HG03565 (cell line): ENCODE measurements around the gene ACSF3.

Experiments
- ATAC-seq: cut with Tn5 transposase; IDR thresholded peaks from one replicate; pipeline ENCODE4 v1.9.1; 2021; ENCODE audit warnings: mild to moderate bottlenecking, moderate library complexity; ENCODE audit not compliant: unreplicated experiment

The ACSF3 gene

GRCh38 chr16:89121691-89122321 is 28.2 kb downstream of the ACSF3 start:
- ATAC-seq: no peak

- ATAC-seq: no peak
Observed at GRCh38 chr16:89122322-89122851, 28.7 kb downstream of the ACSF3 start.

- no peak for ATAC-seq
Observed at GRCh38 chr16:89123001-89123830, 29.6 kb downstream of the ACSF3 start.

- no peak for ATAC-seq
Observed at GRCh38 chr16:89123831-89124100, 30.1 kb downstream of the ACSF3 start.

- no peak for ATAC-seq
Observed at GRCh38 chr16:89129378-89129777, 35.7 kb downstream of the ACSF3 start.

GRCh38 chr16:89130448-89130847 is 36.8 kb downstream of the ACSF3 start:
- ATAC-seq: no peak

- no peak for ATAC-seq
Observed at GRCh38 chr16:89131783-89132182, 38.1 kb downstream of the ACSF3 start.

- ATAC-seq: no peak
Observed at GRCh38 chr16:89132194-89133005, 38.7 kb downstream of the ACSF3 start.

- no peak for ATAC-seq
Observed at GRCh38 chr16:89133457-89134127, 39.9 kb downstream of the ACSF3 start.

GRCh38 chr16:89134269-89134668 is 40.6 kb downstream of the ACSF3 start:
- no peak for ATAC-seq

- ATAC-seq: no peak
Observed at GRCh38 chr16:89135166-89135565, 41.5 kb downstream of the ACSF3 start.

GRCh38 chr16:89135971-89136765 is 42.5 kb downstream of the ACSF3 start:
- ATAC-seq: no peak

- no peak for ATAC-seq
Observed at GRCh38 chr16:89136931-89137330, 43.3 kb downstream of the ACSF3 start.

- no peak for ATAC-seq
Observed at GRCh38 chr16:89137666-89138512, 44.2 kb downstream of the ACSF3 start.

- ATAC-seq: no peak
Observed at GRCh38 chr16:89138513-89138795, 44.8 kb downstream of the ACSF3 start.

- no peak for ATAC-seq
Observed at GRCh38 chr16:89138843-89139520, 45.3 kb downstream of the ACSF3 start.

GRCh38 chr16:89139907-89140361 is 46.3 kb downstream of the ACSF3 start:
- ATAC-seq: no peak

GRCh38 chr16:89140401-89140800 is 46.7 kb downstream of the ACSF3 start:
- ATAC-seq: no peak
